Activated T-helper 17 cell treated with anti-CD3 and anti-CD28 coated beads, Interleukin-2, amount 50 U/mL, for 72 hours (primary cell): ENCODE measurements around the gene HOXD4. TPM values are rescaled to one million over a fixed set of nuclear protein-coding genes. Genes with fewer than 3 reads are reported as not detected.

ENCODE experiments used
- ATAC-seq: fragments of 150-1000 bp; cut with Tn5 transposase; replicated peaks from 2 replicates; pipeline ENCODE4 v1.10.0; 2021; ENCODE audit warnings: mild to moderate bottlenecking, moderate library complexity
- H3K27ac Mint-ChIP-seq: one replicate; pipeline ENCODE4 v1.8.0; 2022; ENCODE audit warnings: mixed read lengths
- H3K27me3 Mint-ChIP-seq: one replicate; pipeline ENCODE4 v1.8.0; 2022; ENCODE audit warnings: mixed read lengths
- H3K36me3 Mint-ChIP-seq: one replicate; pipeline ENCODE4 v1.8.0; 2022; ENCODE audit warnings: low read depth, mild to moderate bottlenecking, mixed read lengths
- H3K4me1 Mint-ChIP-seq: one replicate; pipeline ENCODE4 v1.8.0; 2022; ENCODE audit warnings: mixed read lengths
- H3K4me3 Mint-ChIP-seq: one replicate; pipeline ENCODE4 v1.8.0; 2022; ENCODE audit warnings: mild to moderate bottlenecking, mixed read lengths
- H3K9me3 Mint-ChIP-seq: one replicate; pipeline ENCODE4 v1.8.0; 2022; ENCODE audit warnings: mixed read lengths
- total RNA-seq, 2 donors: library from RNA; stranded (reverse); gene quantifications; one replicate each; pipeline ENCODE4 v1.2.3, GENCODE V29; 2022

The HOXD4 gene
- not detected for total RNA-seq

DNA sequence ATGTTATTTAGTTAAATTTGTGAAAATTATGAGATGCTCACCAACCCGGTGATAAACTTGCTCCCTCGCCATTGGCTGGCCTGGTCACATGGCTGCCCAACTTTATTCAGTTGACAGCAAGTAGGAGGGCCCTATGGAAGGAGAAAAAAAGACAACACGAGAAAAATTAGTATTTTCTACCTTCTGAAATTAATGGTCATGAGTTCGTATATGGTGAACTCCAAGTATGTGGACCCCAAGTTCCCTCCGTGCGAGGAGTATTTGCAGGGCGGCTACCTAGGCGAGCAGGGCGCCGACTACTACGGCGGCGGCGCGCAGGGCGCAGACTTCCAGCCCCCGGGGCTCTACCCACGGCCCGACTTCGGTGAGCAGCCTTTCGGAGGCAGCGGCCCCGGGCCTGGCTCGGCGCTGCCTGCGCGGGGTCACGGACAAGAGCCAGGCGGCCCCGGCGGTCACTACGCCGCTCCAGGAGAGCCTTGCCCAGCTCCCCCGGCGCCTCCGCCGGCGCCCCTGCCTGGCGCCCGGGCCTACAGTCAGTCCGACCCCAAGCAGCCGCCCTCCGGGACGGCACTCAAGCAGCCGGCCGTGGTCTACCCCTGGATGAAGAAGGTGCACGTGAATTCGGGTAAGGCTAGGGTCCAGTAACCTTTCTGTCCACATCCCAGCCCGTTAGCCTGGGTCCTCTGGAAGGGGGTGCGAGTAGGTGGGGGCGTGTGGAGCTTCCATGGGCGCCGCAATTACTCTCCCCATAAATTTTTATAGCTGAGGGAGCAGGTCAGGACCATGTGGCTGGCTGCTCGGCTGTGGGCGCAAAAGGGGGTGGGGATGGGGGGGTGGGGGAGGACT, at the start of gene HOXD4:
HOXD4 (plus strand) TSS at position 109 of the 846 bp plus-strand sequence; CDS start at position 193, 84 bp downstream.
- H3K27ac Mint-ChIP-seq: no peak within 1 kb of the TSS
- H3K4me1 Mint-ChIP-seq: no peaks in the 10 kb centered on the region
- H3K9me3 Mint-ChIP-seq: no peaks in the 10 kb centered on the region
- H3K36me3 Mint-ChIP-seq: peaks cover 4% of the 10 kb centered on the region
- no peak for ATAC-seq
- no peak within 1 kb of the TSS for H3K4me3 Mint-ChIP-seq
- peaks cover 68% of the 10 kb centered on the region for H3K27me3 Mint-ChIP-seq

DNA sequence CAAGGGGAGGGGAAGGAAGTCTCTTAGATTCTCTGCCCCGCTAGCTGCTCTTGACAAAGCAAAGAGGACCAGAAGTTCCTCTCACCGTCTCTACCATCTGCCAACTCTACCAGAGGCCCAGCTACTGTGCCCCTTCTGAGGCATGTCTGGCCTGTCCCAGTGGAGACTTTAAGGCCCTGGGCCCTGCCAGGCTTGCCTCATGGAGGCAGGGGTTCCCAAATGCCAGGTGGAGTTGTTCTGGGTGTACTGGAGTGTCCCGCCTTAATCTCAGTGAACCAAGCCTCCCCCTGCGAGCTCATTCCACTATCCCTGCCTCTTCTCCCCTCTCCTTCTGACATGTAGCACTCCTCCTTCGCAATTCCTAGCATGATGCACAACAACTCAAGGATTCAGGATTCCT, 49.5 kb upstream of the HOXD4 start:
- Mint-ChIP-seq H3K36me3 (peaks cover 17% of the 10 kb centered on the region), H3K4me3 (no peak overlapping the region), H3K9me3 (no peaks in the 10 kb centered on the region), H3K4me1 (peaks cover 14% of the 10 kb centered on the region), H3K27ac (no peak overlapping the region), H3K27me3 (peaks cover 68% of the 10 kb centered on the region)
- no peak for ATAC-seq

DNA sequence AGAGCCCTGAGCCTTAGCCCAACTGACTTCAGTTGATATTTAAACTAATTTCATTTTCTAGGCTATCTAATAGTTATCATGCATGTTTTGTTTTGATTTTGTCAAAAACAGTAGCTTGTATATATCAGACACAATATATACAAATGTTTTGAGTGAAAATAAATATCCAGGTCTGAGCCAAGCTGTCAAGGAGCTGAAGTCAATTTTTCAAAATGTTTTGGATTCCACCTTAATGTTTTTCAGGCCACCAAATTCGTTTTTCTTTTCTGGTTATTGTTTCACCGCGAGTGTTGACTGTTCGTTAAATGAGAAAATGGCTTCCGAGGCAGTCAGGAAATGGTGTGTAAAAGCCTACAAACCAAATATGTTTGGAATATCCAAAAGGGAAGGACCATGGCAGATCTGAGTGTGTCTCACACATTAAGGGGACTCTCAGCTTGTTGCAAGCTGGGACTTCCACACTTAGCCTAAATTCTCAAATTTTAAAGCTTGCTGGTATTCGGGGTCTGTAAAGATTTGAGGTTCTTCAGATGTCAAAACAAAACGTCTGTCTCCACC, 49.0 kb upstream of the HOXD4 start:
- H3K27me3 Mint-ChIP-seq: peaks cover 64% of the 10 kb centered on the region
- peaks cover 14% of the 10 kb centered on the region for H3K4me1 Mint-ChIP-seq
- H3K36me3 Mint-ChIP-seq: peaks cover 17% of the 10 kb centered on the region
- no peak overlapping the region for H3K4me3 Mint-ChIP-seq
- ATAC-seq: no peak
- no peaks in the 10 kb centered on the region for H3K9me3 Mint-ChIP-seq
- no peak overlapping the region for H3K27ac Mint-ChIP-seq

DNA sequence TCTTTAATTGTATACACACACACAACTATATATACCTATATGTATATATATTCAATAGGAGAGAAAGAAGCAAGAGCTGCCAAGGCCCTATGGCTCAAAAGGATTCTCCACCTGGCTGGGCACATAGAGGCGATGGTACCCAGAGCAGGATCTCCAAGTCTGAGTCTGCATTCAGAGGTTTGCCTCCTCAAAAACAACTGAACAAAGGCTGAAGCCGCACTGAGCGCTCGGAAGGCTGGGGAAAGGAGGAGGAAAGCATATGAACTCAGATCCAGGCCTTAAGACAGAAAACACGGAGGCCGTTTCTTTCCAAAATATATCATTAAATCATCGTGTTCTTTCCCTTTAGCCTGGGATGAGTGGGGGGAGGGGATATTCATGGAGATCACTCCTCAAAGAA, 48.2 kb upstream of the HOXD4 start:
- no peak overlapping the region for H3K4me3 Mint-ChIP-seq
- H3K36me3 Mint-ChIP-seq: peaks cover 17% of the 10 kb centered on the region
- peaks cover 9% of the 10 kb centered on the region for H3K4me1 Mint-ChIP-seq
- no peaks in the 10 kb centered on the region for H3K9me3 Mint-ChIP-seq
- peaks cover 57% of the 10 kb centered on the region for H3K27me3 Mint-ChIP-seq
- no peak overlapping the region for H3K27ac Mint-ChIP-seq
- no peak for ATAC-seq

DNA sequence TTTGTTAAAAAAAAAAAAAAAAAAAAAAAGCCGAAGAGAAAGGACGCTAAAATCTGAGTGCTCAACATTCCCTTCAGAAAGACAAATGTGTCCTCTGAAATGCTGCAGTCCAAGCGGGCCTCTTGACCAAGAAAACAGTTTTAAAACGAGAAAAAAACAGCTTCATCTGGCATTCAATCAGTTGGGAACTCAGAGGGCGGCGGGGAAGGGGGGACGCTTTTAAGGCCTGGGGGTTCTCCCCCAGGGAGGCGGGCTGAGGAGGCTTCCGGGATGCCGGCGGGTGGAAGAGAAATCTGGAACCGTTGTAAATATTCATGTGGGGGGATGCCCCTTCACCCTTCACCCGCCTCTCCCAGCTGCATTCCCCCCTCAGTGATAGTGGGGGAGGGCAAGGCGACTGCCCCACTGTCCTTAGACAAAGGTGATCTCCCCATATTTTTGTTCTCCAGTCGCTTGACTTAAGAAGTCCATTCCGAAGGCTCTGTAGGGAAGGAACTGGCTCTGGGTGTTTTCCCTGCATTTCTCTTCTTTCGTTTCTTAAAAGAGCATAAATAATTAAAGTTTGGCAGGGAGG, 47.5 kb upstream of the HOXD4 start:
- H3K4me3 Mint-ChIP-seq: no peak overlapping the region
- ATAC-seq: no peak
- peaks cover 17% of the 10 kb centered on the region for H3K36me3 Mint-ChIP-seq
- no peaks in the 10 kb centered on the region for H3K9me3 Mint-ChIP-seq
- peaks cover 9% of the 10 kb centered on the region for H3K4me1 Mint-ChIP-seq
- no peak overlapping the region for H3K27ac Mint-ChIP-seq
- H3K27me3 Mint-ChIP-seq: peaks cover 59% of the 10 kb centered on the region

DNA sequence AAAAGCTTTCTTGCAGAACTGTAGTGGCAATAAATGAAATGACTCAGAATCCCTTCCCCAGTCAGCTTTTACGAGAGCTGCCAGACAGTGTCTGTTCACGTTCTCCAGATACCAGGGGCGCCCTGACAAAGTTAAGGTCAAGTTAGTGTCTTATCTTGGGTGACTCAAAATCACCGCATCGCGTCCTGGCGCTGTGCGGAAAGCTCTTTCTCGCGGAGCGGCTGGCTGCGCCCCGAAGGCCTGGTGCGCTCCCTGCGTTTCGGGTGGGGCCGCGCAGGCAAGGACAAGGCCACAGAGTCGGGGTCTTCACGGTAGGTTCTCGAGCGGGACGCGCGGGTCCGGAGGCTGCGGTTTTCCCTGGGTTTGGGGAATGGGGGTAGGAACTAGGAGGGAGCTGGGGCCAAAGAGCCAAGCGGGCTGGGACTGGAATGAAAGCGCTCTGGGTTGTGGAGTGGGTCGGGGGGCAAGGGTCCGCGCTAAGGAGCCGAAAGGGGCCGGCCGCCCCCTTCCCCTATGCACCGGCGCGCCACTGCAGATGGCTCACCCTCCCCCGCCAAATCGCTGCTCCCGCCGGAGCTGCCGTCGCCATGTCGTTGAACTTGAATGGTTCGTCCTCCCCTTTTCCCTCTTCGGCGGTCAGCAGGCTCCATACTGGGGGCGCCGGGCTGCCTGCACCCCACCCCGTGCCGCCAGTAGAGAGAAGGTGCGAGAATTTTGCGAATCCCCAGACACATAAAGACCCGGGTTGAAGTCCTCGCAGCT, 46.9 kb upstream of the HOXD4 start:
- Mint-ChIP-seq H3K36me3 (peaks cover 24% of the 10 kb centered on the region), H3K27ac (no peak overlapping the region), H3K4me1 (peaks cover 13% of the 10 kb centered on the region), H3K27me3 (peaks cover 63% of the 10 kb centered on the region), H3K9me3 (no peaks in the 10 kb centered on the region), H3K4me3 (no peak overlapping the region)
- ATAC-seq: no peak

DNA sequence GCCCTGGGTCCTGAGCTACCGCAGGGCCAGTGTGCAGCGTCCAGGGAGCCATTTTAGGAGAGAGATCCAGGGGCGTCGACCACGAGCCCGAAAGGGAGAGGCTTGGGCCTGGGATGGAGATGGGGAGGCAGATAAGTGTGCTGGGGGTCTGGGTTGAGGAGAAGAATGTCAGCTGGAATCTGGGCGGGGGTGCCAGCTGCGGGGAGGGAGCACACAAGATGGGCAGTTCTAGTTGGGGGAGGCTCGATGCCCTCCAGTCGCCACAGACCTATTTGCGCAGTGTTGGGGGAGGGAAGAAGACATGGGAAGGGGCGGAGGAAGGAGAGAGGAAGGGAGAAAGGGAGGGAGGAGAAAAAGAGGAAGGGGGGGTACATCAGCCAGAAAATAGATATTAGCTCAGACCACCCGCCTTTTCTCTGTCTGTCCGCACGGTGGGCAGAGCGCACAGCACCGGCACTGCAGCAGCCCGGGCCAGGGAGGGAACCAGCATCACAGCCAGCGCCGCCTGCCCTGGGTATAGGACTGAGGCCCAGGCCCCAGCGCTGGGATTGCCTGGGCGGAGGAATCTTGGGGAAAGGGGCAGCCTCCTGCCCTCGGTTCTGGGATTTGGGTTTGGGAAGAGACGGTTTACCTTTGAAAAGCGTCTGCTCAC, 46.1 kb upstream of the HOXD4 start:
- no peak overlapping the region for H3K4me3 Mint-ChIP-seq
- no peak overlapping the region for H3K27ac Mint-ChIP-seq
- H3K27me3 Mint-ChIP-seq: peaks cover 70% of the 10 kb centered on the region
- peaks cover 26% of the 10 kb centered on the region for H3K36me3 Mint-ChIP-seq
- no peak for ATAC-seq
- no peaks in the 10 kb centered on the region for H3K9me3 Mint-ChIP-seq
- H3K4me1 Mint-ChIP-seq: peaks cover 15% of the 10 kb centered on the region

DNA sequence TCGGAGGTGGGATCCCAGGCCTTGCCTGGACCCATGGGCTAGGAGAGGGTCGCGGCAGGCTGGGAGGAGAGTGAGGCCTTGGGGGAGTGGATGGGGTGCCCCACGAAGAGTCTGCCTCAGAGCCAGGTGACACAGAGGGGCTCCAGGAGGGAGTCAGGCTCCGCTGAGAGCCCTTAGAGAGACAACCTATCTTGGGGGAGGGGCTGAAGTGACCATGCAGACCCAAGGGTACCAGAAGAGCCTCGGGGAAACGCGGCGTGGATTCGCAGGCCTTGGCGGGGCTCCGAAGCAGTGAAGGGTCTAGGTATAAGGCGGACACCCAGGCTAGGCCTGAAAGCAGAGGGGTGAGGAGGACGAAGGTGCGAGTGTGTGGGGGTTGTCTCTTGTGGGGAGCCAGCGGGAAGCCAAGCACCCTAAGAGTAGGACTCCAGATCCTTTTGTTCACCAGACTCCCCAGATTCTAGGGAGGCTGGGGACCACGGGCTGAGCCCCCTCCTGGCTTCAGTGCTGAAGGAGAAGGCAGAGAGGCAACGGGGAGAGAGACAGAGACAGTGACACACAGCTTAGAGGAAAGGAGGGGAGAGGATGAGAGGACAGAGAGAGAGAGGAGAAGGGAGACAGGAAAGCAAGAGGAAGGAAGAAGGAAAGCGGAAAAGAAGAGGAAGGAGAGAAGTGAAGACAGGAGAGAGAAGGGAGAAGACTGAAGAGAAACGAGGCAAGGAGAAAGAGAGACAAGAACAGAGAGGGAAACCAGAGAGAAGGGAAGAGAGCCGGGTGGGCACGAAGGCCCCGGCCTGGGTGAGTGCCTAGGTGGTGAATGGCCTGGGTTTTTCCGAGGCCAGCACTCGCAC, 45.4 kb upstream of the HOXD4 start:
- ATAC-seq: no peak
- Mint-ChIP-seq H3K27me3 (peaks cover 74% of the 10 kb centered on the region), H3K4me3 (peak overlapping the region; percentile 47), H3K9me3 (no peaks in the 10 kb centered on the region), H3K36me3 (peaks cover 26% of the 10 kb centered on the region), H3K27ac (no peak overlapping the region), H3K4me1 (peaks cover 15% of the 10 kb centered on the region)

DNA sequence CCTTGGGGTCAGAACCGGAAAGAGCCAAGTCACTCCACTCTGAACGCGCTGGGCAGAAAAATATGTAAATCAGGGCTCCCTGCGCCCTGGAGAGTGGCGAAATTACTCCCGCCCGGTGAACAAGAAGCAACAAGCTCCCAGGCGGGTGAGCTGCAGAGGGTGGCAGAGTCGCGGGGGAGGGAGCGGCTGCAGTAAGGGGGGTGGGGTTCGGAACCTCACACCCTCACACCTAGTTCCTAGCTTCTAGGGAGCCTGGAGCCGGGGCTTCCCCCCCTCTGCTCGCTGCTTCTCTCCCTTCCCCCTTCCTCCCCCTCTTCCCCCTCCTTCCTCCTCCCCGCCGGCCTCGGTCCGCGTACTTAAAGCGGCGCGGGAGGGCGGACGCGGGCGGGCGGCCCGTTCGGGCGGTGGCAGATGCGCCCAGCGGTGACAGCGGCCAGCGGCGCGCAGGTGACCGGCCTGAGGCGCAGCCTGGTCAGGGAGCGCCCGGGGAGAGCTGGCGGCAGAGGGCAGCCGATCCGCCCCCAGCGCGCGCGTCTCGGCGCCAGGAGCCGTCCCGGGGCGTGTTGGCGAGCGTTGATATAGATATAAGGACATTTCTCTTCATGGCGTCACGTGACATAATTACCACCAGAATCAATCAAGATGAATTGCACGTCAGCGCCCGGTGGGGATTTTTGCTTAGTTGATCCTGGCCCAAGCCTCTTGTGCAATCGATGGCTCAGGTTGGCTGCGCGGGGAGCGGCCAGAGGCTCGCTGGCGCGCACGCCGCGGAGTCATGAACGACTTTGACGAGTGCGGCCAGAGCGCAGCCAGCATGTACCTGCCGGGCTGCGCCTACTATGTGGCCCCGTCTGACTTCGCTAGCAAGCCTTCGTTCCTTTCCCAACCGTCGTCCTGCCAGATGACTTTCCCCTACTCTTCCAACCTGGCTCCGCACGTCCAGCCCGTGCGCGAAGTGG, 44.5 kb upstream of the HOXD4 start, which contains the start of gene HOXD11:
HOXD11 (plus strand) TSS at position 700 of the 959 bp plus-strand sequence; CDS start at position 776, 76 bp downstream.
- H3K36me3 Mint-ChIP-seq: peaks cover 26% of the 10 kb centered on the region
- H3K4me3 Mint-ChIP-seq: peak within 1 kb of the TSS; percentile 47
- H3K27ac Mint-ChIP-seq: no peak within 1 kb of the TSS
- H3K9me3 Mint-ChIP-seq: no peaks in the 10 kb centered on the region
- peaks cover 15% of the 10 kb centered on the region for H3K4me1 Mint-ChIP-seq
- ATAC-seq: no peak
- peaks cover 72% of the 10 kb centered on the region for H3K27me3 Mint-ChIP-seq

DNA sequence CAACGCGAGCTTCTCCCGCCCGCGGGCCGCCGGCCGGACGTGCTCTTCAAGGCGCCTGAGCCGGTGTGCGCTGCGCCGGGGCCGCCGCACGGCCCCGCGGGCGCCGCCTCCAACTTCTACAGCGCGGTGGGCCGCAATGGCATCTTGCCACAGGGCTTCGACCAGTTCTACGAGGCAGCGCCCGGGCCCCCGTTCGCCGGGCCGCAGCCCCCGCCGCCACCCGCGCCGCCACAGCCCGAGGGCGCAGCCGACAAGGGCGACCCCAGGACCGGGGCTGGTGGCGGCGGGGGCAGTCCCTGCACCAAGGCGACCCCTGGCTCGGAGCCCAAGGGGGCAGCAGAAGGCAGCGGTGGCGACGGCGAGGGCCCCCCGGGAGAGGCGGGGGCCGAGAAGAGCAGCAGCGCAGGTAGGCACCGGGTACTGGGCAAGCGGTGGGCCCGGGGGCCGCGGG, 43.6 kb upstream of the HOXD4 start:
- Mint-ChIP-seq H3K27me3 (peaks cover 69% of the 10 kb centered on the region), H3K9me3 (no peaks in the 10 kb centered on the region), H3K4me3 (no peak overlapping the region), H3K36me3 (peaks cover 26% of the 10 kb centered on the region), H3K4me1 (peaks cover 15% of the 10 kb centered on the region), H3K27ac (no peak overlapping the region)
- ATAC-seq: no peak

DNA sequence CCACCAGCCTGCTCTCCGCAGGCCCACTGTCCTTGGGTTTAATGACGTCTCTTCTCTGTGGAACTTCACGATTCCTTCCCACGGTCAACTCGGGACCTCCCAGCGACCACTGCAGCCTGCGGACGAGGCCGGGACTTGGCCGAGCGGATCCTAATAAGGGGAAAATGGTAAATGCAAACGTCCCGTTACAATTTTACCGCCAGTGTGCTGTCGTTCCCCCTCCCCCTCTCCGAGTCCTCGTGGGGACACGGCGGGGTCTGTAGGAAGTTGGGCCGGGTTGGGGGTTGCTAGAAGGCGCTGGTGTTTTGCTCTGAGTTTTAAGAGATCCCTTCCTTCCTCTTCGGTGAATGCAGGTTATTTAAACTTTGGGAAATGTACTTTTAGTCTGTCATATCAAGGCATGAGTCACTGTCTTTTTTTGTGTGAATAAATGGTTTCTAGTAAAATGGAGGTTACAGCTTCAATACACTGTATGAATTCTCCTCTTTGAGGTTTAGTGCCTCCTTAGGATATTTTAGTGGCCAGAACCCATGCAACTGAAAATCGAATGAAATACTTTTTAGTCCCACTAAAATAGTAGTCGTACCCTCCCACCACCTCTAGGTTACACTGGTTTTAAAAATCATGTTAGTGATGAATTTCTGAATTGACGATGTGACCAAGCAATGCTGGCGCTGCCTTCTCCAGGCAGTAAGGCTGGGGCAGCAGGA, 42.0 kb upstream of the HOXD4 start:
- Mint-ChIP-seq H3K27ac (no peak overlapping the region), H3K4me3 (peak overlapping the region; percentile 13), H3K36me3 (peaks cover 26% of the 10 kb centered on the region), H3K27me3 (peaks cover 70% of the 10 kb centered on the region), H3K9me3 (peaks cover 4% of the 10 kb centered on the region), H3K4me1 (peaks cover 15% of the 10 kb centered on the region)
- ATAC-seq: no peak

DNA sequence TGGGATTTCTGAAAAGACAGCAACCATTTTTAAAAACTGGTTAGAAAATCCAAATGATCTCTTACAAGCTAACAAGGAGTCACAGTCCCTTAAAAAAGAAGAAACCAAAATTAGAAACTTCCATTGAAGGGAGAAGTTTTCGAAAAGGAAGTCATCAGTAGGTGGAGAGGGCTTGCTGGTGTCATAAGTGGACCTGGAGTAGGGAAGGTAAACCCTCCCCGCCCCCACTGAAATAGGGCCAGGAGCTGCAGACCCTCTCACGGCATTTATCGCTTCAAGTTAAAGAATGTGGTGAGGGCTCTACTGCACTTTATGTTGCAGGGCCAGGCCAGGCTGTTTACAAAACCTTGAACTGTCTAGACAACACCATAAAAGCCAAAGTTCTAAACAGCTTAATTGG, 41.4 kb upstream of the HOXD4 start:
- Mint-ChIP-seq H3K27me3 (peaks cover 67% of the 10 kb centered on the region), H3K4me1 (peaks cover 15% of the 10 kb centered on the region), H3K4me3 (no peak overlapping the region), H3K9me3 (peaks cover 4% of the 10 kb centered on the region), H3K27ac (no peak overlapping the region), H3K36me3 (peaks cover 25% of the 10 kb centered on the region)
- ATAC-seq: no peak
